ENCODE results near the gene CD46.

DNA sequence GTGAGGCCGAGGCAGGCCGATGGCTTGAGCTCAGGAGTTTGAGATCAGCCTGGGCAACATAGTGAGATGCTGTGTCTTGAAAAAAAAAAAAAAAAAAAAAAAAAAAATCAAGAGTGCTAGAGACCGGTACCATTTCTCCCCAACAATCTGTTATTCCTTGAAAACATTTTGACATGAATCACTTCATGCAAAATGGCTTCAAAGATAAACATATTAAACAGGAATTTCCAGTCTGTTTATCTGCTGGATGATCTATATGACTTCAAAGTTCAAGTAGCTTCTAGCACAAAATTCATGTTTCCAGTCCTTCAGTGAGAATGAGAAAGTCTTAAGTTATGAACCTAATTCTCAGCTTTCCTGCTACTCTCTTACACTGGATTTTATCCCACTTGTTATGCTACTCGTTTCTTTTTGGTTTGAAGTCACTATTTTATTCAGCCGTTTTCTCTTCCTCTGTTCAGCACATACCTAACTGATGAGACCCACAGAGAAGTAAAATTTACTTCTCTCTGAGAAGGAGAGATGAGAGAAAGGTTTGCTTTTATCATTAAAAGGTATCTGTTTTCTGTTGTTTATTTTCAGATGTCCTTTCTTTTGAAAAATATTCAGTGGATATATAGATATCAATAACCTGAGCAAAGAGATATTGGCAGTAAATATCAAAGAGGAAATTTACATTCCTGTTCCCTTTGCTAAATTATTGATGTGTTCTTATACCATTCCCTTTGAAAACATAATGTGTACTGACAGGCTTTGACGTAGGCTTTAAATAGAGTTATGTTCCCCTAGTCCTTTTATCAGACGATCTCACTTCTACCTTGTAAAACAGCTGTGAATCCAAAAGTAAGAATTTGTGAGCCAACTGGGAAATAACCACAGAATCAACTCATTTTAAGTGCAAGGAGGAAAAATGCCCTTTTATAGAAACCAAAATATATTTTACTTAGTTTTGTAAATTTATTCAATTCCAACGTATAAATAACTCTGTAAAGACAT lies 38.2 kb downstream of the CD46 start:
- TF ChIP-seq, protein P1, sequence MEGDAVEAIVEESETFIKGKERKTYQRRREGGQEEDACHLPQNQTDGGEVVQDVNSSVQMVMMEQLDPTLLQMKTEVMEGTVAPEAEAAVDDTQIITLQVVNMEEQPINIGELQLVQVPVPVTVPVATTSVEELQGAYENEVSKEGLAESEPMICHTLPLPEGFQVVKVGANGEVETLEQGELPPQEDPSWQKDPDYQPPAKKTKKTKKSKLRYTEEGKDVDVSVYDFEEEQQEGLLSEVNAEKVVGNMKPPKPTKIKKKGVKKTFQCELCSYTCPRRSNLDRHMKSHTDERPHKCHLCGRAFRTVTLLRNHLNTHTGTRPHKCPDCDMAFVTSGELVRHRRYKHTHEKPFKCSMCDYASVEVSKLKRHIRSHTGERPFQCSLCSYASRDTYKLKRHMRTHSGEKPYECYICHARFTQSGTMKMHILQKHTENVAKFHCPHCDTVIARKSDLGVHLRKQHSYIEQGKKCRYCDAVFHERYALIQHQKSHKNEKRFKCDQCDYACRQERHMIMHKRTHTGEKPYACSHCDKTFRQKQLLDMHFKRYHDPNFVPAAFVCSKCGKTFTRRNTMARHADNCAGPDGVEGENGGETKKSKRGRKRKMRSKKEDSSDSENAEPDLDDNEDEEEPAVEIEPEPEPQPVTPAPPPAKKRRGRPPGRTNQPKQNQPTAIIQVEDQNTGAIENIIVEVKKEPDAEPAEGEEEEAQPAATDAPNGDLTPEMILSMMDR (IDR thresholded peaks at IDR 0.05) = no peak
- TF ChIP-seq EP300 (IDR thresholded peaks at IDR 0.05) (no peak), POLR2A (IDR thresholded peaks at IDR 0.05) (no peak)

All from ovary (tissue), 3 donors.